ENCODE data around the gene CELF2. TPM values are rescaled to one million over a fixed set of nuclear protein-coding genes. Genes with fewer than 3 reads are reported as not detected.

Gene CELF2
- total RNA-seq, 2 experiments from 2014 or later = 197 to 205 TPM

GRCh38 chr10:11284291-11285085 is 266.8 kb downstream of the CELF2 start:
- no peak overlapping the region for H3K27ac ChIP-seq (ENCODE audit: low read depth in 1 of 2, low read length in 2 of 2)
- Mint-ChIP-seq H3K9me3 (no peaks in the 10 kb centered on the region), H3K4me1 (ENCODE audit: low read depth) (peaks cover 42% of the 10 kb centered on the region), H3K4me3 (no peak overlapping the region), H3K27me3 (no peaks in the 10 kb centered on the region), H3K36me3 (ENCODE audit: low read depth) (no peaks in the 10 kb centered on the region), H3K27ac (no peak overlapping the region)
- POLR2A ChIA-PET = no interaction called here
- CTCF ChIA-PET = no interaction called here
- peaks cover 92% of the 10 kb centered on the region for H3K36me3 ChIP-seq (ENCODE audit: insufficient read depth, low read length)
- no peaks in the 10 kb centered on the region for H3K9me3 ChIP-seq (ENCODE audit: control insufficient read depth in 1 of 2, insufficient read depth in 1 of 2, low read length in 2 of 2)
- DNase-seq (no peak), ATAC-seq (ENCODE audit: poor library complexity) (no peak)
- no peaks in the 10 kb centered on the region for H3K27me3 ChIP-seq (ENCODE audit: control insufficient read depth in 1 of 2, insufficient read depth in 2 of 2, low read length in 2 of 2)
- no peak overlapping the region for H3K4me3 ChIP-seq (ENCODE audit: low read length)
- intact Hi-C loops (cut with DNase I, micrococcal nuclease) = no loop called here
- no peak for TF ChIP-seq CTCF (IDR thresholded peaks at IDR 0.05)
- H3K4me1 ChIP-seq (ENCODE audit: insufficient read depth, low read length) = peaks cover 59% of the 10 kb centered on the region

GRCh38 chr10:11285171-11285570 is 267.5 kb downstream of the CELF2 start:
- Histone ChIP-seq H3K4me1 (ENCODE audit: insufficient read depth, low read length) (peaks cover 59% of the 10 kb centered on the region), H3K4me3 (ENCODE audit: low read length) (no peak overlapping the region), H3K9me3 (ENCODE audit: control insufficient read depth in 1 of 2, insufficient read depth in 1 of 2, low read length in 2 of 2) (no peaks in the 10 kb centered on the region), H3K27ac (ENCODE audit: low read depth in 1 of 2, low read length in 2 of 2) (peak overlapping the region in 1 of 2 donors; percentile 9), H3K36me3 (ENCODE audit: insufficient read depth, low read length) (peaks cover 92% of the 10 kb centered on the region), H3K27me3 (ENCODE audit: control insufficient read depth in 1 of 2, insufficient read depth in 2 of 2, low read length in 2 of 2) (no peaks in the 10 kb centered on the region)
- peaks cover 43% of the 10 kb centered on the region for H3K4me1 Mint-ChIP-seq (ENCODE audit: low read depth)
- intact Hi-C loops (cut with DNase I, micrococcal nuclease) = no loop called here
- ChIA-PET POLR2A (no interaction called here), CTCF (no interaction called here)
- H3K27ac Mint-ChIP-seq = no peak overlapping the region
- TF ChIP-seq CTCF (IDR thresholded peaks at IDR 0.05) = no peak
- DNase-seq (no peak), ATAC-seq (ENCODE audit: poor library complexity) (no peak)
- H3K36me3 Mint-ChIP-seq (ENCODE audit: low read depth) = no peaks in the 10 kb centered on the region
- H3K27me3 Mint-ChIP-seq = no peaks in the 10 kb centered on the region
- H3K4me3 Mint-ChIP-seq = no peak overlapping the region
- no peaks in the 10 kb centered on the region for H3K9me3 Mint-ChIP-seq

GRCh38 chr10:11286261-11286852 is 268.7 kb downstream of the CELF2 start:
- no peaks in the 10 kb centered on the region for H3K27me3 ChIP-seq (ENCODE audit: control insufficient read depth in 1 of 2, insufficient read depth in 2 of 2, low read length in 2 of 2)
- no peaks in the 10 kb centered on the region for H3K36me3 Mint-ChIP-seq (ENCODE audit: low read depth)
- CTCF ChIA-PET = no interaction called here
- DNase-seq = no peak
- H3K9me3 Mint-ChIP-seq = no peaks in the 10 kb centered on the region
- peaks cover 36% of the 10 kb centered on the region for H3K4me1 Mint-ChIP-seq (ENCODE audit: low read depth)
- H3K4me3 ChIP-seq (ENCODE audit: low read length) = no peak overlapping the region
- H3K27ac Mint-ChIP-seq = no peak overlapping the region
- H3K36me3 ChIP-seq (ENCODE audit: insufficient read depth, low read length) = peaks cover 92% of the 10 kb centered on the region
- H3K27me3 Mint-ChIP-seq = no peaks in the 10 kb centered on the region
- POLR2A ChIA-PET = no interaction called here
- H3K4me1 ChIP-seq (ENCODE audit: insufficient read depth, low read length) = peaks cover 48% of the 10 kb centered on the region
- H3K9me3 ChIP-seq (ENCODE audit: control insufficient read depth in 1 of 2, insufficient read depth in 1 of 2, low read length in 2 of 2) = no peaks in the 10 kb centered on the region
- no peak overlapping the region for H3K4me3 Mint-ChIP-seq
- no peak for TF ChIP-seq CTCF (IDR thresholded peaks at IDR 0.05)
- intact Hi-C loops (cut with DNase I, micrococcal nuclease) = no loop called here
- H3K27ac ChIP-seq (ENCODE audit: low read depth in 1 of 2, low read length in 2 of 2) = peak overlapping the region; percentile 11 to 18
- no peak for ATAC-seq (ENCODE audit: poor library complexity)
